Astrocyte (in vitro differentiated cells and primary cell): ENCODE measurements around the gene TMC8. TPM values are rescaled to one million over a fixed set of nuclear protein-coding genes. Genes with fewer than 3 reads are reported as not detected.

Experiments used
- DNase-seq: peaks from one replicate; pipeline ENCODE4 v3.0.0-alpha.2; 2010; ENCODE audit warnings: low read depth
- FAIRE-seq: peaks from 2 replicates; lab custom pipeline; 2011; peaks lifted over from hg19 to GRCh38; lab: Jason Lieb, UNC
- H2AFZ ChIP-seq: 2 replicates; pipeline ENCODE4 v1.6.0; 2012; ENCODE audit warnings: low read depth, low read length, inconsistent platforms
- H3K27ac ChIP-seq: 2 replicates; pipeline ENCODE4 v1.5.1; 2011; ENCODE audit warnings: low read depth, low read length, inconsistent platforms
- H3K27me3 ChIP-seq: 2 replicates; pipeline ENCODE4 v1.6.0; 2011; ENCODE audit warnings: low read length, inconsistent platforms; ENCODE audit not compliant: insufficient read depth
- H3K36me3 ChIP-seq: 2 replicates; pipeline ENCODE4 v1.5.1; 2011; ENCODE audit warnings: low read length, inconsistent platforms; ENCODE audit not compliant: insufficient read depth
- H3K4me1 ChIP-seq: 2 replicates; pipeline ENCODE4 v1.5.1; 2011; ENCODE audit warnings: low read length, inconsistent platforms; ENCODE audit not compliant: insufficient read depth
- H3K4me2 ChIP-seq: 2 replicates; pipeline ENCODE4 v1.6.0; 2012; ENCODE audit warnings: low read length, inconsistent platforms
- H3K4me3 ChIP-seq: 2 replicates; pipeline ENCODE4 v1.5.1; 2011; ENCODE audit warnings: low read depth, mild to moderate bottlenecking, low read length, inconsistent platforms; ENCODE audit not compliant: insufficient read depth
- H3K79me2 ChIP-seq: 2 replicates; pipeline ENCODE4 v1.6.0; 2012; ENCODE audit warnings: mild to moderate bottlenecking, low read length, inconsistent platforms; ENCODE audit not compliant: insufficient read depth
- H3K9ac ChIP-seq: 2 replicates; pipeline ENCODE4 v1.6.0; 2012; ENCODE audit warnings: mild to moderate bottlenecking, low read length, inconsistent platforms
- H3K9me3 ChIP-seq: 2 replicates; pipeline ENCODE4 v1.5.1; 2012; ENCODE audit warnings: low read depth, mild to moderate bottlenecking, low read length, inconsistent platforms; ENCODE audit not compliant: insufficient read depth
- H4K20me1 ChIP-seq: 2 replicates; pipeline ENCODE4 v1.6.0; 2012; ENCODE audit warnings: low read length, inconsistent platforms; ENCODE audit not compliant: insufficient read depth
- H3K27ac Mint-ChIP-seq: one replicate; pipeline ENCODE4 v1.8.0; 2021; ENCODE audit warnings: mild to moderate bottlenecking, mixed read lengths; ENCODE audit not compliant: unreplicated experiment
- H3K27me3 Mint-ChIP-seq: one replicate; pipeline ENCODE4 v1.8.0; 2021; ENCODE audit warnings: low read depth, mixed read lengths; ENCODE audit not compliant: unreplicated experiment
- H3K36me3 Mint-ChIP-seq: one replicate; pipeline ENCODE4 v1.8.0; 2021; ENCODE audit warnings: low read depth, mixed read lengths; ENCODE audit not compliant: unreplicated experiment
- H3K4me1 Mint-ChIP-seq: one replicate; pipeline ENCODE4 v1.8.0; 2021; ENCODE audit warnings: low read depth, mixed read lengths; ENCODE audit not compliant: unreplicated experiment
- H3K4me3 Mint-ChIP-seq: one replicate; pipeline ENCODE4 v1.8.0; 2021; ENCODE audit warnings: mild to moderate bottlenecking, moderate library complexity, mixed read lengths; ENCODE audit not compliant: unreplicated experiment
- H3K9me3 Mint-ChIP-seq: one replicate; pipeline ENCODE4 v1.8.0; 2021; ENCODE audit warnings: mild to moderate bottlenecking, mixed read lengths; ENCODE audit not compliant: unreplicated experiment
- CTCF ChIP-seq: IDR thresholded peaks from 2 replicates; pipeline ENCODE4 v1.5.1; 2011; ENCODE audit warnings: low read depth, mild to moderate bottlenecking, inconsistent platforms, low read length, moderate library complexity; ENCODE audit not compliant: insufficient read depth
- EZH2 ChIP-seq: IDR thresholded peaks from 2 replicates; pipeline ENCODE4 v1.6.1; 2012; ENCODE audit warnings: mild to moderate bottlenecking, low read length, inconsistent platforms; ENCODE audit not compliant: insufficient read depth
- total RNA-seq: library from RNA; stranded (reverse); gene quantifications from 2 replicates; pipeline ENCODE4 v1.2.1, GENCODE V29; 2021

The TMC8 gene
- total RNA-seq, 1 donor from 2014 or later, result 0.27 TPM

- Histone ChIP-seq H3K9ac (no peak overlapping the region), H3K79me2 (no peaks in the 10 kb centered on the region), H3K4me3 (no peak overlapping the region), H3K27me3 (no peaks in the 10 kb centered on the region), H2AFZ (no peak overlapping the region), H3K4me2 (no peak overlapping the region), H3K9me3 (no peaks in the 10 kb centered on the region), H4K20me1 (no peaks in the 10 kb centered on the region), H3K4me1 (no peaks in the 10 kb centered on the region), H3K27ac (no peak overlapping the region), H3K36me3 (no peaks in the 10 kb centered on the region)
- no peak overlapping the region for H3K27ac Mint-ChIP-seq
- DNase-seq (no peak), FAIRE-seq (no peak)
- H3K27me3 Mint-ChIP-seq, result peaks cover 2% of the 10 kb centered on the region
- no peak overlapping the region for H3K4me3 Mint-ChIP-seq
- H3K36me3 Mint-ChIP-seq, result peaks cover 4% of the 10 kb centered on the region
- H3K4me1 Mint-ChIP-seq, result no peaks in the 10 kb centered on the region
- H3K9me3 Mint-ChIP-seq, result no peaks in the 10 kb centered on the region
- TF ChIP-seq EZH2 (no peak), CTCF (no peak)
Measured at GRCh38 chr17:78120537-78120936, 10.0 kb upstream of the TMC8 start.

GRCh38 chr17:78120971-78121800 is 9.4 kb upstream of the TMC8 start:
- no peak overlapping the region for H3K4me2 ChIP-seq
- no peaks in the 10 kb centered on the region for H3K79me2 ChIP-seq
- H3K9me3 ChIP-seq, result no peaks in the 10 kb centered on the region
- no peaks in the 10 kb centered on the region for H3K36me3 ChIP-seq
- H3K27me3 Mint-ChIP-seq, result peaks cover 2% of the 10 kb centered on the region
- no peaks in the 10 kb centered on the region for H3K4me1 Mint-ChIP-seq
- FAIRE-seq, result no peak
- H3K27ac Mint-ChIP-seq, result no peak overlapping the region
- no peaks in the 10 kb centered on the region for H3K4me1 ChIP-seq
- no peak overlapping the region for H3K4me3 Mint-ChIP-seq
- no peak overlapping the region for H3K27ac ChIP-seq
- DNase-seq, result no peak
- H3K36me3 Mint-ChIP-seq, result peaks cover 4% of the 10 kb centered on the region
- no peak overlapping the region for H3K4me3 ChIP-seq
- no peak overlapping the region for H3K9ac ChIP-seq
- TF ChIP-seq EZH2 (no peak), CTCF (no peak)
- no peak overlapping the region for H2AFZ ChIP-seq
- no peaks in the 10 kb centered on the region for H3K27me3 ChIP-seq
- no peaks in the 10 kb centered on the region for H4K20me1 ChIP-seq
- H3K9me3 Mint-ChIP-seq, result no peaks in the 10 kb centered on the region

- Mint-ChIP-seq H3K4me1 (no peaks in the 10 kb centered on the region), H3K27ac (no peak overlapping the region), H3K4me3 (no peak overlapping the region), H3K27me3 (peaks cover 2% of the 10 kb centered on the region), H3K36me3 (peaks cover 4% of the 10 kb centered on the region), H3K9me3 (no peaks in the 10 kb centered on the region)
- Histone ChIP-seq H3K79me2 (no peaks in the 10 kb centered on the region), H3K4me1 (no peaks in the 10 kb centered on the region), H3K27me3 (no peaks in the 10 kb centered on the region), H3K9me3 (no peaks in the 10 kb centered on the region), H2AFZ (no peak overlapping the region), H3K4me2 (no peak overlapping the region), H3K4me3 (no peak overlapping the region), H3K36me3 (no peaks in the 10 kb centered on the region), H4K20me1 (no peaks in the 10 kb centered on the region), H3K27ac (no peak overlapping the region), H3K9ac (no peak overlapping the region)
- no peak for DNase-seq
- no peak for FAIRE-seq
- TF ChIP-seq EZH2 (no peak), CTCF (no peak)
Measured at GRCh38 chr17:78121801-78122215, 8.8 kb upstream of the TMC8 start.
